Stimulated activated CD4-positive, alpha-beta T cell treated with anti-CD3 and anti-CD28 coated beads, Interleukin-2, amount 100 ng/mL, for 24 hours (primary cell): ENCODE results near the gene CSNK2A2.

Source experiments
- DNase-seq, 2 donors: peaks; one replicate each; pipeline ENCODE4 v3.0.0-alpha.2; 2020

CSNK2A2 gene

GRCh38 chr16:58198803-58199411 lies 1.0 kb upstream of the CSNK2A2 start:
- DNase-seq = no peak

GRCh38 chr16:58197314-58198012 lies 443 bp downstream of the CSNK2A2 start:
- DNase-seq = peak in 1 of 2 donors; percentile 20

GRCh38 chr16:58196898-58197313 lies 1.0 kb downstream of the CSNK2A2 start:
- DNase-seq = no peak

GRCh38 chr16:58195771-58196170 lies 2.1 kb downstream of the CSNK2A2 start:
- no peak for DNase-seq

GRCh38 chr16:58195344-58195743 lies 2.6 kb downstream of the CSNK2A2 start:
- no peak for DNase-seq

- no peak for DNase-seq
These were observed 3.1 kb downstream of the CSNK2A2 start for GRCh38 chr16:58194790-58195189.

- no peak for DNase-seq
These were observed 10.1 kb downstream of the CSNK2A2 start for GRCh38 chr16:58187665-58188421.

GRCh38 chr16:58187092-58187491 lies 10.8 kb downstream of the CSNK2A2 start:
- DNase-seq = no peak

GRCh38 chr16:58186176-58186944 lies 11.5 kb downstream of the CSNK2A2 start:
- DNase-seq = no peak

- DNase-seq = no peak
These were observed 20.6 kb downstream of the CSNK2A2 start for GRCh38 chr16:58177353-58177710.

GRCh38 chr16:58176608-58177352 lies 21.1 kb downstream of the CSNK2A2 start:
- DNase-seq = no peak

- no peak for DNase-seq
These were observed 27.7 kb downstream of the CSNK2A2 start for GRCh38 chr16:58170223-58170622.

GRCh38 chr16:58160855-58161254 lies 37.1 kb downstream of the CSNK2A2 start:
- DNase-seq = no peak

- DNase-seq = no peak
These were observed 39.2 kb downstream of the CSNK2A2 start for GRCh38 chr16:58158725-58159124.

- no peak for DNase-seq
These were observed 39.9 kb downstream of the CSNK2A2 start for GRCh38 chr16:58157951-58158540.

GRCh38 chr16:58157239-58157638 lies 40.7 kb downstream of the CSNK2A2 start:
- no peak for DNase-seq

GRCh38 chr16:58155839-58156238 lies 42.1 kb downstream of the CSNK2A2 start:
- DNase-seq = no peak

- DNase-seq = no peak
These were observed 43.6 kb downstream of the CSNK2A2 start for GRCh38 chr16:58154345-58154744.

- DNase-seq = no peak
These were observed 45.5 kb downstream of the CSNK2A2 start for GRCh38 chr16:58152246-58152868.

- DNase-seq = no peak
These were observed 49.4 kb downstream of the CSNK2A2 start for GRCh38 chr16:58148526-58148925.

GRCh38 chr16:58148099-58148498 lies 49.8 kb downstream of the CSNK2A2 start:
- DNase-seq = no peak

- no peak for DNase-seq
These were observed 59.1 kb downstream of the CSNK2A2 start for GRCh38 chr16:58138852-58139251.
